ENCODE measurements around the gene EPG5. TPM values are rescaled to one million over a fixed set of nuclear protein-coding genes. Genes with fewer than 3 reads are reported as not detected.

Gene EPG5
- total RNA-seq, 4 donors from 2014 or later, result 18.7 to 30.3 (median 24.0) TPM

- ATAC-seq (no peak), DNase-seq (peak in 1 of 2 donors; percentile 34)
- Histone ChIP-seq H3K4me1 (peaks cover 11 to 12% of the 10 kb centered on the region in 2 donors), H3K36me3 (peaks cover 3 to 73% of the 10 kb centered on the region in 2 donors), H3K27me3 (no peaks in the 10 kb centered on the region), H3K4me3 (no peak overlapping the region), H3K27ac (no peak overlapping the region), H3K9me3 (no peaks in the 10 kb centered on the region)
- TF ChIP-seq POLR2A (IDR thresholded peaks at IDR 0.05) (no peak), CTCF (IDR thresholded peaks at IDR 0.05 in 4 of 5, conservative IDR thresholded peaks at IDR 0.05 in 1 of 5) (no peak)
- intact Hi-C loops (cut with DNase I; ENCODE audit: low total_unique reads) (no loop called here), in situ Hi-C loops (cut with MboI; ENCODE audit: low sequenced_read_pairs in 4 of 4) (no loop called here)
Observed at GRCh38 chr18:45951016-45951714, 16.0 kb downstream of the EPG5 start.

GRCh38 chr18:45945669-45946068, 21.5 kb downstream of the EPG5 start:
- no peak for TF ChIP-seq POLR2A (IDR thresholded peaks at IDR 0.05)
- TF ChIP-seq CTCF (IDR thresholded peaks at IDR 0.05 in 4 of 5, conservative IDR thresholded peaks at IDR 0.05 in 1 of 5), result no peak
- Histone ChIP-seq H3K4me3 (no peak overlapping the region), H3K36me3 (peaks cover 10 to 94% of the 10 kb centered on the region in 2 donors), H3K9me3 (no peaks in the 10 kb centered on the region), H3K4me1 (no peaks in the 10 kb centered on the region), H3K27ac (no peak overlapping the region), H3K27me3 (no peaks in the 10 kb centered on the region)
- in situ Hi-C loops (cut with MboI; ENCODE audit: low sequenced_read_pairs in 4 of 4) (no loop called here), intact Hi-C loops (cut with DNase I; ENCODE audit: low total_unique reads) (no loop called here)
- ATAC-seq, result no peak
- no peak for DNase-seq

GRCh38 chr18:45940724-45941123, 26.4 kb downstream of the EPG5 start:
- in situ Hi-C loops (cut with MboI; ENCODE audit: low sequenced_read_pairs in 4 of 4), result no loop called here
- no peak for DNase-seq
- H3K27ac ChIP-seq, result no peak overlapping the region
- intact Hi-C loops (cut with DNase I; ENCODE audit: low total_unique reads), result no loop called here
- H3K27me3 ChIP-seq, result no peaks in the 10 kb centered on the region
- H3K9me3 ChIP-seq, result no peaks in the 10 kb centered on the region
- no peaks in the 10 kb centered on the region for H3K4me1 ChIP-seq
- ATAC-seq, result no peak
- peaks cover 10 to 92% of the 10 kb centered on the region in 2 donors for H3K36me3 ChIP-seq
- H3K4me3 ChIP-seq, result no peak overlapping the region
- TF ChIP-seq CTCF (IDR thresholded peaks at IDR 0.05 in 4 of 5, conservative IDR thresholded peaks at IDR 0.05 in 1 of 5) (no peak), POLR2A (IDR thresholded peaks at IDR 0.05) (no peak)

GRCh38 chr18:45939236-45939635, 27.9 kb downstream of the EPG5 start:
- Histone ChIP-seq H3K4me1 (no peaks in the 10 kb centered on the region), H3K4me3 (no peak overlapping the region), H3K27ac (no peak overlapping the region), H3K27me3 (no peaks in the 10 kb centered on the region), H3K36me3 (peaks cover 6 to 81% of the 10 kb centered on the region in 2 donors), H3K9me3 (no peaks in the 10 kb centered on the region)
- ATAC-seq (no peak), DNase-seq (no peak)
- in situ Hi-C loops (cut with MboI; ENCODE audit: low sequenced_read_pairs in 4 of 4), result no loop called here
- TF ChIP-seq CTCF (IDR thresholded peaks at IDR 0.05 in 4 of 5, conservative IDR thresholded peaks at IDR 0.05 in 1 of 5) (no peak), POLR2A (IDR thresholded peaks at IDR 0.05) (no peak)
- intact Hi-C loops (cut with DNase I; ENCODE audit: low total_unique reads), result no loop called here
